ENCODE measurements around the gene MUC5B. TPM values are rescaled to one million over a fixed set of nuclear protein-coding genes. Genes with fewer than 3 reads are reported as not detected.
"Not testable (repeated sequence)": the region's sequence is repeated elsewhere in the genome, so short reads cannot be mapped to it uniquely, and the experiment has no call there.

The MUC5B gene
- polyA plus RNA-seq, 1 donor, result 0.03 TPM

GRCh38 chr11:1234054-1234720 lies 11.3 kb downstream of the MUC5B start:
- no peak for DNase-seq

GRCh38 chr11:1234771-1235305 lies 12.0 kb downstream of the MUC5B start:
- no peak for DNase-seq

GRCh38 chr11:1235306-1235900 lies 12.5 kb downstream of the MUC5B start:
- DNase-seq, result no peak

GRCh38 chr11:1235901-1236315 lies 13.0 kb downstream of the MUC5B start:
- DNase-seq, result no peak

- no peak for DNase-seq
Measured at GRCh38 chr11:1236316-1237127, 13.7 kb downstream of the MUC5B start.

GRCh38 chr11:1237128-1237580 lies 14.3 kb downstream of the MUC5B start:
- DNase-seq, result no peak

- DNase-seq, result no peak
Measured at GRCh38 chr11:1237851-1238250, 15.0 kb downstream of the MUC5B start.

- DNase-seq, result no peak
Measured at GRCh38 chr11:1238767-1239595, 16.1 kb downstream of the MUC5B start.

- DNase-seq, result no peak
Measured at GRCh38 chr11:1239596-1240205, 16.8 kb downstream of the MUC5B start.

- DNase-seq, result no peak
Measured at GRCh38 chr11:1240771-1241170, 17.9 kb downstream of the MUC5B start.

GRCh38 chr11:1241706-1242105 lies 18.8 kb downstream of the MUC5B start:
- no peak for DNase-seq

- no peak for DNase-seq
Measured at GRCh38 chr11:1242289-1242688, 19.4 kb downstream of the MUC5B start.

- DNase-seq, result not testable (repeated sequence)
Measured at GRCh38 chr11:1242751-1243150, 19.9 kb downstream of the MUC5B start.

- not testable (repeated sequence) for DNase-seq
Measured at GRCh38 chr11:1243521-1243920, 20.7 kb downstream of the MUC5B start.

GRCh38 chr11:1244557-1244956 lies 21.7 kb downstream of the MUC5B start:
- DNase-seq, result not testable (repeated sequence)

GRCh38 chr11:1245717-1246116 lies 22.9 kb downstream of the MUC5B start:
- DNase-seq, result not testable (repeated sequence)

GRCh38 chr11:1246301-1246700 lies 23.4 kb downstream of the MUC5B start:
- not testable (repeated sequence) for DNase-seq

- DNase-seq, result not testable (repeated sequence)
Measured at GRCh38 chr11:1247026-1247425, 24.2 kb downstream of the MUC5B start.

- DNase-seq, result not testable (repeated sequence)
Measured at GRCh38 chr11:1248951-1249350, 26.1 kb downstream of the MUC5B start.

- DNase-seq, result not testable (repeated sequence)
Measured at GRCh38 chr11:1250411-1250810, 27.5 kb downstream of the MUC5B start.

GRCh38 chr11:1251236-1251770 lies 28.4 kb downstream of the MUC5B start:
- no peak for DNase-seq
